Upper lobe of right lung (tissue), 1 donor: ENCODE results near the gene CCR6. TPM values are rescaled to one million over a fixed set of nuclear protein-coding genes. Genes with fewer than 3 reads are reported as not detected.

ENCODE experiments used
- ATAC-seq: fragments of 200-7000 bp; cut with Tn5 transposase; one replicate; pipeline ENCODE4 v1.9.1; 2020; ENCODE audit warnings: mild to moderate bottlenecking, moderate library complexity
- DNase-seq: peaks from one replicate; pipeline ENCODE4 v3.0.0-alpha.2; 2020
- H3K27ac ChIP-seq: fragments of 200-600 bp; one replicate; pipeline ENCODE4 v1.8.0; 2022
- H3K27me3 ChIP-seq: fragments of 200-600 bp; one replicate; pipeline ENCODE4 v1.8.0; 2022; ENCODE audit warnings: mild to moderate bottlenecking
- H3K36me3 ChIP-seq: fragments of 200-600 bp; one replicate; pipeline ENCODE4 v1.8.0; 2022
- H3K4me1 ChIP-seq: fragments of 200-600 bp; one replicate; pipeline ENCODE4 v1.8.0; 2022
- H3K4me3 ChIP-seq: fragments of 200-600 bp; one replicate; pipeline ENCODE4 v1.8.0; 2022; ENCODE audit warnings: mild to moderate bottlenecking
- H3K9me3 ChIP-seq: fragments of 200-600 bp; one replicate; pipeline ENCODE4 v1.8.0; 2022
- CTCF ChIP-seq: fragments of 200-600 bp; IDR thresholded peaks from one replicate; pipeline ENCODE4 v1.8.0; 2022; ENCODE audit warnings: antibody characterized with exemption
- intact Hi-C: fragments of 100-400 bp; cut with DNase I; formaldehyde crosslinking; loops from one replicate; pipeline ENCODE4 v1.11.0; 2022
- total RNA-seq: library from RNA; stranded (reverse); fragmentation: NEBNext Ultra II Directional; extraction: Animal tissue kit (Norgen Biotek cat#: 25700); gene quantifications from one replicate; pipeline ENCODE4 v1.2.1, GENCODE V29; 2021
- donor health status: DM: no; HTN: yes; CAD: no; lungs with severe emphysema.

The CCR6 gene
- total RNA-seq, 1 donor from 2014 or later: 1.4 TPM

- no peaks in the 10 kb centered on the region for H3K4me1 ChIP-seq
- ATAC-seq: no peak
- no peak overlapping the region for H3K27ac ChIP-seq
- TF ChIP-seq CTCF: no peak
- no peak for DNase-seq
- H3K4me3 ChIP-seq: no peak overlapping the region
- H3K9me3 ChIP-seq: no peaks in the 10 kb centered on the region
- H3K36me3 ChIP-seq: no peaks in the 10 kb centered on the region
- intact Hi-C loops: no loop called here
- H3K27me3 ChIP-seq: no peaks in the 10 kb centered on the region
These were observed 6.7 kb downstream of the CCR6 start for GRCh38 chr6:167129562-167129961.

DNA sequence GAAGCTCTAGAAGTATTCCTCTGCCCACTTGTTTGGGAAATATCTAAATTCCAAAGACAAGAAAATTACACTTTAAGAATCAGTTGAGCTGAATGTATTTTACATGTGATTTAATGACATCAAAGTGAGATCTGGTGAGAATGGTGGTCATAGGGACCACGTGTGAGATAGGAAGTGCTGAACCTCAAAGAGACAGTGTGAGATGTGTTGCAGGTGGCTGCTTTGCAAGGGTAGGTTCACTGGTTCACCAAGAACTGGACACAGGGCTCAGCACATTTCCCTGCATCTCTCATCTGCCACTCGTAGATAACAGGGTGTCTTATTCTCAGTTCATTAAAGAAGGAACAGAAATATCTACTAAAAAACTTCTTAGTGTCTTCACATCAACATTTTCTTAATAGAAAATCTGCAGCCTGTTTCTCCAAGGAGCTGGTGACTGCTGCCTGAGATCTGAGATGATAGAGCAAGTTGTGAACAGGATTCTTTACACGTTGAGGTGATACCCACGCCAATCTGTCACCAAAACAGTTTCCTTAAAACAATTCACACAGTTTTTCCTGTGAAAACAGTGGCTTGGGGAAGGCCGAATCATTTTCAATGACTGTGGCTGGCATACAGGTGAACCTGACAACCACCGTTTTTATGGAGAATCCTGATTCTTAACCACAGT is 7.2 kb downstream of the CCR6 start:
- Histone ChIP-seq H3K4me3 (no peak overlapping the region), H3K36me3 (no peaks in the 10 kb centered on the region), H3K9me3 (no peaks in the 10 kb centered on the region), H3K4me1 (no peaks in the 10 kb centered on the region), H3K27me3 (no peaks in the 10 kb centered on the region), H3K27ac (no peak overlapping the region)
- DNase-seq (no peak), ATAC-seq (no peak)
- no peak for TF ChIP-seq CTCF
- intact Hi-C loops: no loop called here

DNA sequence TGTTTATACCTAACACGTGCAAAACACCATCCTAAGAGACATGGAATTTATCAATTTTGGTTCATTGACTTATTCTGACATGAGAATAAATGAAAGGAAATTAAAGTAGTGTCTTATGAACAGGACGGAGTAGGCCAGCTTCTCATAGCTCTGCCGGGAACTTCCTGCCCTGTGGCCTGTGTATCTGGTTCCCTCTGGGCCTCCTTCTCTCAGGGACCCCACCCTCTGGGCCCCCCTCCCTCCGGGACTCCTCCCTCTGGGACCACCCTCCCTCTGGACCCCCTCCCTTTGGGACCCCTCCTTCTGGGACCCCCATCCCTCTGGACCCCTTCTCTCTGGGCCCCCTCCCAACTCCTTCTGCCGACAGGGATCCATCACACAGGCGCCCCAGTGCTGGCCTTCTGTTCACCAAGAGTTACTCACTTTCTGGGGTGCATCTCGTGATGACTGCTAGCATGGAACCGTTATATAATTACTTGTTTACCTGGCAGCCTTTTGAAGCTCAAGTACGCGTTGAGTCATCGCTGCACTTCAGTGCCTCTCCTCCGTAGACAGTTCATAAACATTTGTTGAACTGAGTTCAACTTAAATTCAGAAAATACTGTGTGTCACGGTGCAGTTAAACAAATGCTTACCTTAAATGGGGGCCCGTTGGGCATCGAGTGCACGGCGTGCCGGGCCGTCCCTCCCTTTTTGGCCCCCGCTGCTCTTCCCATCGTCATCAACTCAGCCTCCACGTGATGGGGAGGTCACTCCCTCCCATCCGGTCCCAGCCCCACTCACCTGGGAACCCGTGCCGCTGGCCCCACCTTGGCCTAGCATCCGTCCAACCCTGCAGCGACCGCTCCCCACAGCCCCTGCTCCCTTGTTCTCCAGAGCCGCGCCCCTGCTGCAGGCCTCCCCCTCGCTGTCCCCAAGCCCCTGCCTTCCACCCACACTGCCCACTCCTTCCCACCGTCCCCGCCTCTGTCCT is 8.1 kb downstream of the CCR6 start:
- no peaks in the 10 kb centered on the region for H3K36me3 ChIP-seq
- DNase-seq (no peak), ATAC-seq (peak; percentile 65)
- no peaks in the 10 kb centered on the region for H3K4me1 ChIP-seq
- no peaks in the 10 kb centered on the region for H3K9me3 ChIP-seq
- no peak overlapping the region for H3K27ac ChIP-seq
- TF ChIP-seq CTCF: no peak
- no peak overlapping the region for H3K4me3 ChIP-seq
- intact Hi-C loops: no loop called here
- H3K27me3 ChIP-seq: no peaks in the 10 kb centered on the region

- Histone ChIP-seq H3K27me3 (no peaks in the 10 kb centered on the region), H3K27ac (no peak overlapping the region), H3K36me3 (no peaks in the 10 kb centered on the region), H3K4me3 (no peak overlapping the region), H3K4me1 (no peaks in the 10 kb centered on the region), H3K9me3 (no peaks in the 10 kb centered on the region)
- no peak for DNase-seq
- intact Hi-C loops: no loop called here
- no peak for TF ChIP-seq CTCF
- no peak for ATAC-seq
These were observed 11.8 kb downstream of the CCR6 start for GRCh38 chr6:167134448-167135328.

DNA sequence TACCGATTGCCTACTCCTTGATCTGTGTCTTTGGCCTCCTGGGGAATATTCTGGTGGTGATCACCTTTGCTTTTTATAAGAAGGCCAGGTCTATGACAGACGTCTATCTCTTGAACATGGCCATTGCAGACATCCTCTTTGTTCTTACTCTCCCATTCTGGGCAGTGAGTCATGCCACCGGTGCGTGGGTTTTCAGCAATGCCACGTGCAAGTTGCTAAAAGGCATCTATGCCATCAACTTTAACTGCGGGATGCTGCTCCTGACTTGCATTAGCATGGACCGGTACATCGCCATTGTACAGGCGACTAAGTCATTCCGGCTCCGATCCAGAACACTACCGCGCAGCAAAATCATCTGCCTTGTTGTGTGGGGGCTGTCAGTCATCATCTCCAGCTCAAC is 13.5 kb downstream of the CCR6 start:
- intact Hi-C loops: no loop called here
- Histone ChIP-seq H3K4me3 (no peak overlapping the region), H3K36me3 (no peaks in the 10 kb centered on the region), H3K9me3 (no peaks in the 10 kb centered on the region), H3K4me1 (no peaks in the 10 kb centered on the region), H3K27ac (no peak overlapping the region), H3K27me3 (peaks cover 12% of the 10 kb centered on the region)
- ATAC-seq: no peak
- TF ChIP-seq CTCF: no peak
- no peak for DNase-seq
